ENCODE data around the gene USP6NL. TPM values are rescaled to one million over a fixed set of nuclear protein-coding genes. Genes with fewer than 3 reads are reported as not detected.
A peak's percentile ranks its signal among the peaks of the same experiment; 100 is the strongest.

USP6NL gene
- polyA plus RNA-seq, 3 donors: 5.5 to 7.7 (median 6.7) TPM

DNA sequence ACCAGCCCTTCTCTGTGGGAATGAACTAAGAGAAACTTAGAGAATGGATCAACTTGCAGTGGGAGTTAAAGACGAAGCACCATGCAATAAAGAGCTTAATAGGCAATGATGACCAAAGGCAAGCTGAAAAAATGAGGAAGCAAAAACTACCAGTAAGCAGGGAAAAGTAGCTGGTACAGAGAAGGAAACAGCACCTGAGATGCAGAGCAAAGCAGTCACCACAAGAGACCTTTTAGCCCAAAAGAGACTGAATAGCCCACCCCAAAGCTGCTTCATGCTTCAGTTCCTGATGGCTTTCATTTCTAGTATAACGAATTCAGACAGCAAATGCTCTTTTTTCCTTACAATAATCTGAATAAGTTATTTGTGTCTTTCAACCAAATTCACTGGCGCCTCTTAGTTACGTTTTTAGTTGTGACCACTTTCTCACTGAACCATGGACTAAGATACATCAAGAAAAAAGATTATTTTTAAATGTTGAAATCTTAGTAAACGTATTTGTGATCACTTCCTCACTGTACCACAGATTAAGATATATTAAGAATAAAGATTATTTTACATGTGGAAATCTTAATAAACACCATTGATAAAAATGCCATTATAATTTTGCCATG is 76.0 kb downstream of the USP6NL start:
- TF ChIP-seq, protein P1, sequence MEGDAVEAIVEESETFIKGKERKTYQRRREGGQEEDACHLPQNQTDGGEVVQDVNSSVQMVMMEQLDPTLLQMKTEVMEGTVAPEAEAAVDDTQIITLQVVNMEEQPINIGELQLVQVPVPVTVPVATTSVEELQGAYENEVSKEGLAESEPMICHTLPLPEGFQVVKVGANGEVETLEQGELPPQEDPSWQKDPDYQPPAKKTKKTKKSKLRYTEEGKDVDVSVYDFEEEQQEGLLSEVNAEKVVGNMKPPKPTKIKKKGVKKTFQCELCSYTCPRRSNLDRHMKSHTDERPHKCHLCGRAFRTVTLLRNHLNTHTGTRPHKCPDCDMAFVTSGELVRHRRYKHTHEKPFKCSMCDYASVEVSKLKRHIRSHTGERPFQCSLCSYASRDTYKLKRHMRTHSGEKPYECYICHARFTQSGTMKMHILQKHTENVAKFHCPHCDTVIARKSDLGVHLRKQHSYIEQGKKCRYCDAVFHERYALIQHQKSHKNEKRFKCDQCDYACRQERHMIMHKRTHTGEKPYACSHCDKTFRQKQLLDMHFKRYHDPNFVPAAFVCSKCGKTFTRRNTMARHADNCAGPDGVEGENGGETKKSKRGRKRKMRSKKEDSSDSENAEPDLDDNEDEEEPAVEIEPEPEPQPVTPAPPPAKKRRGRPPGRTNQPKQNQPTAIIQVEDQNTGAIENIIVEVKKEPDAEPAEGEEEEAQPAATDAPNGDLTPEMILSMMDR (IDR thresholded peaks at IDR 0.05): no peak
- H3K4me3 Mint-ChIP-seq: no peak overlapping the region

DNA sequence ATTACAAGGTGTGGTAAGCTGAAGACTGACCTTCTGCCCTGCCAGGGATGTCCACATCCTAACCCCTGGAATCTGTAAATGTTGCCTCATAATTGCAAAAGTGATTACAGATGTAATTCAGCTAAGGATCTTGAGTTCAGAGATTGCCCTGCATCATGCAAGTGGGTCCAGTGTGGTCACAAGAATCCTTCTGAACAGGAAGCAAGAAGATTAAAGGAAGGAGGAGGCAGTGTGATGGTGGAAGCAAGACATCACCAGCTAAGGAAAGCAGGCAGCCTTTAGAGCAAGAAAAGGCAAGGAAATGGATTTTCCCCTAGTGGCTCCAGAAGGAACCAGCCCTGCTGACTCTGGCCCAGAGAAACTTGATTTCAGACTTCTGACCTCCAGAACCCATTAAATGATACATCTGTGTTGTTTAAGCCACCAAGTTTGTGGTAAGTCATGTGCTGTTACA is 78.1 kb downstream of the USP6NL start:
- Histone ChIP-seq H3K9ac (ENCODE audit: insufficient read depth, low read length, poor library complexity, severe bottlenecking) (no peak overlapping the region), H3K4me3 (replicated peaks in 1 of 3; ENCODE audit: low read depth in 2 of 3, low read length in 3 of 3) (no peak overlapping the region), H3K27ac (ENCODE audit: low read depth in 1 of 2, low read length in 2 of 2) (no peak overlapping the region), H3K27me3 (ENCODE audit: control insufficient read depth in 2 of 2, insufficient read depth in 2 of 2, low read length in 2 of 2) (no peaks in the 10 kb centered on the region), H3K4me1 (ENCODE audit: control insufficient read depth in 1 of 2, insufficient read depth in 2 of 2, low read length in 2 of 2) (peaks cover 6 to 9% of the 10 kb centered on the region in 2 donors), H2AFZ (ENCODE audit: insufficient read depth, low read depth, low read length, poor library complexity, severe bottlenecking) (no peak overlapping the region), H3K79me2 (ENCODE audit: insufficient read depth, low read length) (peaks cover 6% of the 10 kb centered on the region), H3K36me3 (replicated peaks in 1 of 2; ENCODE audit: control insufficient read depth in 1 of 2, insufficient read depth in 2 of 2, low read length in 2 of 2) (no peaks in the 10 kb centered on the region), H3K4me2 (replicated peaks; ENCODE audit: extremely low read depth, low read length, poor library complexity, severe bottlenecking) (no peak overlapping the region), H4K20me1 (ENCODE audit: insufficient read depth, low read length) (peaks cover 36% of the 10 kb centered on the region), H3K9me3 (replicated peaks in 1 of 2; ENCODE audit: control insufficient read depth in 1 of 2, insufficient read depth in 1 of 2, low read length in 2 of 2) (no peaks in the 10 kb centered on the region)
- Mint-ChIP-seq H3K27ac (peak overlapping the region in 1 of 7 donors; percentile 8), H3K4me1 (peaks cover 32% of the 10 kb centered on the region), H3K27me3 (ENCODE audit: low read depth in 3 of 3) (peaks cover 0 to 3% (median 2%) of the 10 kb centered on the region in 3 donors), H3K9me3 (no peaks in the 10 kb centered on the region), H3K36me3 (peaks cover 0 to 2% of the 10 kb centered on the region in 2 donors), H3K4me3 (no peak overlapping the region)
- TF ChIP-seq, protein P1 (IDR thresholded peaks at IDR 0.05): peak; percentile 33
- DNase-seq: no peak
- intact Hi-C loops (cut with micrococcal nuclease): no loop called here

More for the DNA sequence above, 76.0 kb downstream of the USP6NL start:
- Mint-ChIP-seq H3K36me3 (peaks cover 0 to 2% of the 10 kb centered on the region in 2 donors), H3K27ac (no peak overlapping the region), H3K4me1 (peaks cover 29% of the 10 kb centered on the region), H3K27me3 (ENCODE audit: low read depth in 3 of 3) (no peaks in the 10 kb centered on the region), H3K9me3 (no peaks in the 10 kb centered on the region)
- intact Hi-C loops (cut with micrococcal nuclease): no loop called here
- no peak overlapping the region for H2AFZ ChIP-seq (ENCODE audit: insufficient read depth, low read depth, low read length, poor library complexity, severe bottlenecking)
- H3K27me3 ChIP-seq (ENCODE audit: control insufficient read depth in 2 of 2, insufficient read depth in 2 of 2, low read length in 2 of 2): no peaks in the 10 kb centered on the region
- no peak overlapping the region for H3K4me2 ChIP-seq (replicated peaks; ENCODE audit: extremely low read depth, low read length, poor library complexity, severe bottlenecking)
- no peak overlapping the region for H3K4me3 ChIP-seq (replicated peaks in 1 of 3; ENCODE audit: low read depth in 2 of 3, low read length in 3 of 3)
- H3K9ac ChIP-seq (ENCODE audit: insufficient read depth, low read length, poor library complexity, severe bottlenecking): no peak overlapping the region
- H3K9me3 ChIP-seq (replicated peaks in 1 of 2; ENCODE audit: control insufficient read depth in 1 of 2, insufficient read depth in 1 of 2, low read length in 2 of 2): no peaks in the 10 kb centered on the region
- no peaks in the 10 kb centered on the region for H3K36me3 ChIP-seq (replicated peaks in 1 of 2; ENCODE audit: control insufficient read depth in 1 of 2, insufficient read depth in 2 of 2, low read length in 2 of 2)
- peaks cover 0 to 12% of the 10 kb centered on the region in 2 donors for H3K4me1 ChIP-seq (ENCODE audit: control insufficient read depth in 1 of 2, insufficient read depth in 2 of 2, low read length in 2 of 2)
- no peak for DNase-seq
- H3K27ac ChIP-seq (ENCODE audit: low read depth in 1 of 2, low read length in 2 of 2): no peak overlapping the region
- WGBS (ENCODE audit: insufficient coverage): 57% methylated on average over 1 of the region's 5 CpGs
- H4K20me1 ChIP-seq (ENCODE audit: insufficient read depth, low read length): peaks cover 34% of the 10 kb centered on the region
- peaks cover 6% of the 10 kb centered on the region for H3K79me2 ChIP-seq (ENCODE audit: insufficient read depth, low read length)

Measured in CD14-positive monocyte (primary cell).